AG10803 (cell line): ENCODE results near the gene PLEKHJ1.

Source experiments
- DNase-seq: peaks from one replicate; pipeline ENCODE4 v3.0.0; 2010; ENCODE audit warnings: low read depth
- H3K4me3 ChIP-seq: 2 replicates; pipeline ENCODE4 v1.5.1; 2011; ENCODE audit warnings: mild to moderate bottlenecking, low read length, control low read depth
- CTCF ChIP-seq: conservative IDR thresholded peaks from 2 replicates; pipeline ENCODE4 v1.5.1; 2011; ENCODE audit warnings: mild to moderate bottlenecking, low read length, control low read depth, inconsistent platforms

PLEKHJ1 gene

GRCh38 chr19:2187159-2187558 is 49.0 kb downstream of the PLEKHJ1 start:
- H3K4me3 ChIP-seq, result no peak overlapping the region
- no peak for TF ChIP-seq CTCF
- DNase-seq, result no peak

GRCh38 chr19:2186071-2186846 is 49.9 kb downstream of the PLEKHJ1 start:
- peak; percentile 99 for DNase-seq
- TF ChIP-seq CTCF, result 0 out of 2 replicates have a peak, but pooled peaks have one; percentile 3
- peak overlapping the region; percentile 50 for H3K4me3 ChIP-seq

GRCh38 chr19:2185734-2186070 is 50.4 kb downstream of the PLEKHJ1 start:
- peak overlapping the region; percentile 50 for H3K4me3 ChIP-seq
- no peak for DNase-seq
- no peak for TF ChIP-seq CTCF

- no peak for DNase-seq
- H3K4me3 ChIP-seq, result no peak overlapping the region
- no peak for TF ChIP-seq CTCF
Observed at GRCh38 chr19:2184422-2184975, 51.6 kb downstream of the PLEKHJ1 start.
